MM.1S (cell line): ENCODE results near the gene ZMIZ1.

Experiments used
- DNase-seq: peaks from one replicate; pipeline ENCODE4 v3.0.0-alpha.2; 2015
- H2AFZ ChIP-seq: fragments of 300-600 bp; sonication (generic); 2 replicates; pipeline ENCODE4 v1.6.0; 2016; ENCODE audit warnings: antibody characterized with exemption, low read length
- H3F3A ChIP-seq: fragments of 300-600 bp; sonication (generic); 2 replicates; pipeline ENCODE4 v1.6.1; 2016; ENCODE audit warnings: mild to moderate bottlenecking, antibody characterized with exemption, low read length, moderate library complexity, mixed read lengths; ENCODE audit not compliant: insufficient read depth
- H3K27ac ChIP-seq: fragments of 300-600 bp; sonication (generic); 2 replicates; pipeline ENCODE4 v1.5.1; 2016; ENCODE audit warnings: mild to moderate bottlenecking, low read length
- H3K27me3 ChIP-seq: fragments of 300-600 bp; sonication (generic); replicated peaks from 2 replicates; pipeline ENCODE4 v1.6.0; 2016; ENCODE audit warnings: low read length; ENCODE audit not compliant: insufficient read depth
- H3K36me3 ChIP-seq: fragments of 300-600 bp; sonication (generic); replicated peaks from 2 replicates; pipeline ENCODE4 v1.6.1; 2016; ENCODE audit warnings: mild to moderate bottlenecking, low read length, mixed read lengths; ENCODE audit not compliant: insufficient read depth
- H3K4me1 ChIP-seq: fragments of 300-600 bp; sonication (generic); 2 replicates; pipeline ENCODE4 v1.6.1; 2016; ENCODE audit warnings: low read length, mixed read lengths
- H3K4me2 ChIP-seq: fragments of 300-600 bp; sonication (generic); 2 replicates; pipeline ENCODE4 v1.6.0; 2016; ENCODE audit warnings: low read depth, low read length
- H3K4me3 ChIP-seq: fragments of 300-600 bp; sonication (generic); 2 replicates; pipeline ENCODE4 v1.5.1; 2016; ENCODE audit warnings: low read length, mixed read lengths
- H3K79me2 ChIP-seq: fragments of 300-600 bp; sonication (generic); 2 replicates; pipeline ENCODE4 v1.6.1; 2016; ENCODE audit warnings: mixed run types, low read length, mixed read lengths
- H3K9ac ChIP-seq: fragments of 300-600 bp; sonication (generic); 2 replicates; pipeline ENCODE4 v1.6.1; 2016; ENCODE audit warnings: low read length, mixed read lengths
- H3K9me2 ChIP-seq: fragments of 300-600 bp; sonication (generic); replicated peaks from 2 replicates; pipeline ENCODE4 v1.6.1; 2016; ENCODE audit warnings: mild to moderate bottlenecking, low read length, mixed read lengths; ENCODE audit not compliant: insufficient read depth
- H3K9me3 ChIP-seq: fragments of 300-600 bp; sonication (generic); replicated peaks from 2 replicates; pipeline ENCODE4 v1.6.1; 2016; ENCODE audit warnings: mild to moderate bottlenecking, low read length, mixed read lengths; ENCODE audit not compliant: insufficient read depth
- H4K20me1 ChIP-seq: fragments of 300-600 bp; sonication (generic); 2 replicates; pipeline ENCODE4 v1.6.1; 2016; ENCODE audit warnings: mild to moderate bottlenecking, low read length, moderate library complexity, mixed read lengths; ENCODE audit not compliant: insufficient read depth
- EZH2 ChIP-seq: fragments of 300-600 bp; sonication (generic); optimal IDR thresholded peaks from 2 replicates; pipeline ENCODE3; 2017; ENCODE audit warnings: low read depth, mild to moderate bottlenecking, antibody characterized with exemption, low read length, mixed read lengths
- EZH2phosphoT487 ChIP-seq: fragments of 300-600 bp; sonication (generic); IDR thresholded peaks from 2 replicates; pipeline ENCODE4 v1.6.1; 2018; ENCODE audit warnings: antibody characterized with exemption, low read length
- TF ChIP-seq, protein P1 (sequence below): fragments of 300-600 bp; sonication (generic); IDR thresholded peaks from 2 replicates; pipeline ENCODE4 v1.5.1; 2016; ENCODE audit warnings: antibody characterized with exemption, low read length, mixed read lengths

Gene ZMIZ1

DNA sequence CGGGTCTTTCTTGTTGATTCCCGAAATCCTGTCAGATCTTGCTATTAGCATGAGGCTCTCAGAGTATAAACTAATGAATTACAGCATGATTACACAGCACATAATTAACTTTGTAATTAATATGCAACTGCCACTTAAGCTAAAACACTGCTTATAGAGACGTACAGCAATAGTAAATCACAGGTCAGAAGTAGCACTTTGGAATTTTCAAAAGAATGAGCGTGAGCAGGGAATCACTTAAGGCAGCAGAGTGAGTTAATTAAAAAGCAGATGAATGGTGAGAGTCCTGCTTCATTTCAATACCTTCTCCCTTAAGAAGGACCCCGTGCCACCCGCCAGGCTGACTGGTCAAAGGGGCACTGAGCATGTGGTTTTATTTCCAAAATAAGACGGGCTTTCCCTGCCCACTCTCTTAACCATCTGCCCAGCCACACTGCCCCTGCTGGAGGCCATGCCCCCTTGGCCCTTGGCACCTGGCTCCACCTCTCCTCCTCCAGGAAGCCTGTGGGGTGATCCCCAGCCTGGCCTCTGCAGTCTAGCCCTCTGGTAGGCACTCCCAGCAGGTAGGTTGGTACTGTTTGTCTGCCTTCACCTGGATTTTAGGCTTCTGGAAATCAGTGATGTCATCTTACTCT lies 117.8 kb downstream of the ZMIZ1 start:
- no peaks in the 10 kb centered on the region for H3F3A ChIP-seq
- no peak overlapping the region for H3K9ac ChIP-seq
- no peaks in the 10 kb centered on the region for H3K4me1 ChIP-seq
- H3K36me3 ChIP-seq: no peaks in the 10 kb centered on the region
- no peaks in the 10 kb centered on the region for H3K27me3 ChIP-seq
- H3K9me3 ChIP-seq: no peaks in the 10 kb centered on the region
- TF ChIP-seq EZH2phosphoT487 (no peak), EZH2 (no peak)
- TF ChIP-seq, protein P1, sequence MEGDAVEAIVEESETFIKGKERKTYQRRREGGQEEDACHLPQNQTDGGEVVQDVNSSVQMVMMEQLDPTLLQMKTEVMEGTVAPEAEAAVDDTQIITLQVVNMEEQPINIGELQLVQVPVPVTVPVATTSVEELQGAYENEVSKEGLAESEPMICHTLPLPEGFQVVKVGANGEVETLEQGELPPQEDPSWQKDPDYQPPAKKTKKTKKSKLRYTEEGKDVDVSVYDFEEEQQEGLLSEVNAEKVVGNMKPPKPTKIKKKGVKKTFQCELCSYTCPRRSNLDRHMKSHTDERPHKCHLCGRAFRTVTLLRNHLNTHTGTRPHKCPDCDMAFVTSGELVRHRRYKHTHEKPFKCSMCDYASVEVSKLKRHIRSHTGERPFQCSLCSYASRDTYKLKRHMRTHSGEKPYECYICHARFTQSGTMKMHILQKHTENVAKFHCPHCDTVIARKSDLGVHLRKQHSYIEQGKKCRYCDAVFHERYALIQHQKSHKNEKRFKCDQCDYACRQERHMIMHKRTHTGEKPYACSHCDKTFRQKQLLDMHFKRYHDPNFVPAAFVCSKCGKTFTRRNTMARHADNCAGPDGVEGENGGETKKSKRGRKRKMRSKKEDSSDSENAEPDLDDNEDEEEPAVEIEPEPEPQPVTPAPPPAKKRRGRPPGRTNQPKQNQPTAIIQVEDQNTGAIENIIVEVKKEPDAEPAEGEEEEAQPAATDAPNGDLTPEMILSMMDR: no peak
- no peaks in the 10 kb centered on the region for H4K20me1 ChIP-seq
- H3K27ac ChIP-seq: no peak overlapping the region
- DNase-seq: no peak
- no peak overlapping the region for H3K4me2 ChIP-seq
- no peak overlapping the region for H3K4me3 ChIP-seq
- no peak overlapping the region for H2AFZ ChIP-seq
- no peaks in the 10 kb centered on the region for H3K9me2 ChIP-seq
- H3K79me2 ChIP-seq: no peaks in the 10 kb centered on the region

DNA sequence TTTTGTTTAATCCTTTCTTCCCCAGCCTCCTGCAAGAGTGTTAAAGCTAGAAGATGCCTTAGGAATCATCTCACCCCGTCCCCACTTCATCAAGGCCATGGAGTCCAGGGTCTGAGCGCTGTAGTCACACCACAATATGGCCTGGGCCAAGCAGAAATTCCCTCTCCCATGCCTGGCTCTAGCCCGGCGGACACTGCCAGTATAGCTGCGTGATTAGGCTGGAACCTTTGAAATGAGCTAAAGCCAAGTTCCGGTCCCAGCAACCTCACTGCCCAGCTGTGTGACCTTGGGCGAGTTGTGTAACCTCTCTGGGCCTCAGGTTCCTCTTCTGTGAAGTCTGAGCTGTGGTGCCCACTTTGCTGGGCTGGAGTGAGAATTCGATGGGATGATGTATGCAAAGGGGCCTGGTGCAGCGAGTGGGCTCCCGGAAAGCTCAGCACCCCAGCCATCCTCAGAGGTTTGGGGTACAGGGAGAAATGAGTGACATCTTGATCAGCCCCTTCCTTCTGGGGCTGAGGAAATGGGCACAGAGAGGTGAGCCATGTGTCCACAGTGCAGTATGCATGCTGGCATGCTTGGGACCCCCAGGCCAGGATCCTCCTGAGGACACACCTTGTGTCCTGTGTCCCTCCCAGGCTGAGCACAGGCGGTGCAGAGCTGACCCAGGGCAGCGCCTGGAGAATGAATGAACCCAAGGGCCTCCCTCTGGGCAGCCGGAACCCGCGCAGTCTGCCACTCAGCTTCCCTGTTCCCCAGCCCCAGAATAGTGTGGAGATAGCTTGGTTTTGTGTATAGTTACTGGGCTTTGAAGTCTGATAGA lies 118.6 kb downstream of the ZMIZ1 start:
- no peaks in the 10 kb centered on the region for H3K79me2 ChIP-seq
- no peaks in the 10 kb centered on the region for H3F3A ChIP-seq
- H3K9ac ChIP-seq: no peak overlapping the region
- H4K20me1 ChIP-seq: no peaks in the 10 kb centered on the region
- no peaks in the 10 kb centered on the region for H3K4me1 ChIP-seq
- no peaks in the 10 kb centered on the region for H3K9me2 ChIP-seq
- no peak overlapping the region for H3K4me3 ChIP-seq
- TF ChIP-seq EZH2phosphoT487 (no peak), EZH2 (no peak)
- TF ChIP-seq, protein P1: no peak
- no peak for DNase-seq
- no peaks in the 10 kb centered on the region for H3K36me3 ChIP-seq
- no peak overlapping the region for H2AFZ ChIP-seq
- H3K27ac ChIP-seq: no peak overlapping the region
- H3K27me3 ChIP-seq: no peaks in the 10 kb centered on the region
- no peaks in the 10 kb centered on the region for H3K9me3 ChIP-seq
- H3K4me2 ChIP-seq: no peak overlapping the region

DNA sequence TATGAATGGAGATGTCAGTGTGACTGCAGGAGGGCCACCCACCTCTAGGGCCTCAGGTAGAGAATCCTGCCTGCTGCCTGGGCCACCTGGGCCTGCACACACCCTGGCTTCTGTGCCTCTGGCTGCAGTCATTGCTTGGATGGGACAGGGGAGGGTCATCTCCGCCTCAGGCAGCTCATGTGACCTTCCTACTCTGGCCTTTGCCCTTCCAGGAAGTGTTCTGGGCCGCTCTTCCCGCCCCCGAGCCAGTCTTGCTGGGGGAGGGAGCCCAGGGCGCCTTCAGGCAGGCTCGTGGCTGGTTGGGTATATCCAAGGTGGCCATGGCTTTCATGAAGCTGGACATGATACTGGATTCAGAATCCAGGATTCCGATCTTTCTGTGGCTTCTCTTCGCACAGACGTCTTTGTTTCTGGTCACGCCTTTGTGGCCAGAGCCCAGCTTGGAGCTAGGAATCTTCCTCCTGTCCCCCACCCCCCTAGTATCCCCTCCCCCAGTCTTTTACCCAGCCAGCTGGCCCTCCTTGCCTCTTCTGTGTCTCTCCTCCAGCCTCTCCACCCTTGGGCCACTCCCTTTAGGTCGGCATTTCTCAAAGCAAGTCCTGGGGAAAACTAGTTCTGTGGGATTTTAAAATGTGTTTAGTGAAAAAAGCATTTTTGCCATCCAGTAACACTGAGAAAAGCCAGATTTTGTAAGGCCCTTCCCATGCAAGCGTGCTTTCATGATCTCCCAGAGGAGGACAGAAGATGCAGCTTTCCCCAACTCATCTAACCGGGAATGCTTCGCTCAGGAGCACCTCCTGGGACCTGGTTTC lies 119.6 kb downstream of the ZMIZ1 start:
- H3F3A ChIP-seq: no peaks in the 10 kb centered on the region
- no peak overlapping the region for H3K4me3 ChIP-seq
- H2AFZ ChIP-seq: no peak overlapping the region
- no peak overlapping the region for H3K4me2 ChIP-seq
- no peaks in the 10 kb centered on the region for H3K79me2 ChIP-seq
- no peaks in the 10 kb centered on the region for H3K36me3 ChIP-seq
- H3K27me3 ChIP-seq: no peaks in the 10 kb centered on the region
- no peak overlapping the region for H3K27ac ChIP-seq
- TF ChIP-seq, protein P1: no peak
- TF ChIP-seq EZH2 (no peak), EZH2phosphoT487 (no peak)
- no peaks in the 10 kb centered on the region for H3K4me1 ChIP-seq
- no peak for DNase-seq
- no peak overlapping the region for H3K9ac ChIP-seq
- H4K20me1 ChIP-seq: no peaks in the 10 kb centered on the region
- no peaks in the 10 kb centered on the region for H3K9me3 ChIP-seq
- no peaks in the 10 kb centered on the region for H3K9me2 ChIP-seq
